ACHN (cell line): ENCODE results near the gene DLGAP1.

ENCODE experiments used
- DNase-seq: peaks from one replicate; pipeline ENCODE4 v3.0.0-alpha.2; 2015
- in situ Hi-C: cut with HindIII; loops from 2 replicates; pipeline ENCODE4 v1.10.0; 2017; ENCODE audit warnings: low sequenced_read_pairs, low pct_ligation_motif_present, low pct_unique_long_range_greater_than_20kb

Gene DLGAP1

GRCh38 chr18:3759099-3759498, 696.0 kb downstream of the DLGAP1 start:
- in situ Hi-C loops = no loop called here
- no peak for DNase-seq

- in situ Hi-C loops = no loop called here
- DNase-seq = no peak
Measured at GRCh38 chr18:3758531-3758930, 696.6 kb downstream of the DLGAP1 start.

- in situ Hi-C loops = no loop called here
- DNase-seq = no peak
Measured at GRCh38 chr18:3757361-3757760, 697.7 kb downstream of the DLGAP1 start.

- in situ Hi-C loops = no loop called here
- no peak for DNase-seq
Measured at GRCh38 chr18:3753106-3753505, 702.0 kb downstream of the DLGAP1 start.

- no peak for DNase-seq
- in situ Hi-C loops = no loop called here
Measured at GRCh38 chr18:3748086-3748485, 707.0 kb downstream of the DLGAP1 start.

GRCh38 chr18:3747176-3747973, 707.7 kb downstream of the DLGAP1 start:
- in situ Hi-C loops = no loop called here
- DNase-seq = no peak

GRCh38 chr18:3742541-3742940, 712.6 kb downstream of the DLGAP1 start:
- in situ Hi-C loops = no loop called here
- DNase-seq = no peak

- in situ Hi-C loops = no loop called here
- DNase-seq = no peak
Measured at GRCh38 chr18:3741333-3741732, 713.8 kb downstream of the DLGAP1 start.

GRCh38 chr18:3728704-3729437, 726.2 kb downstream of the DLGAP1 start:
- in situ Hi-C loops = no loop called here
- DNase-seq = no peak

- no peak for DNase-seq
- in situ Hi-C loops = no loop called here
Measured at GRCh38 chr18:3727274-3727673, 727.8 kb downstream of the DLGAP1 start.

GRCh38 chr18:3726238-3726951, 728.7 kb downstream of the DLGAP1 start:
- DNase-seq = no peak
- in situ Hi-C loops = no loop called here

- in situ Hi-C loops = no loop called here
- no peak for DNase-seq
Measured at GRCh38 chr18:3725115-3725514, 730.0 kb downstream of the DLGAP1 start.

- in situ Hi-C loops = no loop called here
- DNase-seq = no peak
Measured at GRCh38 chr18:3723554-3723953, 731.6 kb downstream of the DLGAP1 start.

- no peak for DNase-seq
- in situ Hi-C loops = no loop called here
Measured at GRCh38 chr18:3722649-3723433, 732.3 kb downstream of the DLGAP1 start.

- in situ Hi-C loops = no loop called here
- no peak for DNase-seq
Measured at GRCh38 chr18:3721771-3722648, 733.1 kb downstream of the DLGAP1 start.

- in situ Hi-C loops = no loop called here
- DNase-seq = no peak
Measured at GRCh38 chr18:3720818-3721545, 734.1 kb downstream of the DLGAP1 start.

GRCh38 chr18:3720159-3720558, 734.9 kb downstream of the DLGAP1 start:
- no peak for DNase-seq

More at GRCh38 chr18:3720159-3720558, 734.9 kb downstream of the DLGAP1 start:
- in situ Hi-C loops = no loop called here
